KOPT-K1 (cell line): Measurements from ENCODE around the gene EFL1.
A peak's percentile ranks its signal among the peaks of the same experiment; 100 is the strongest.
"Not testable (repeated sequence)": the region's sequence is repeated elsewhere in the genome, so short reads cannot be mapped to it uniquely, and the experiment has no call there.

Experiments
- H3K27ac ChIP-seq: fragments of 200-600 bp; sonication (generic); 2 replicates; pipeline ENCODE4 v1.5.1; 2016; ENCODE audit warnings: antibody characterized with exemption, mild to moderate bottlenecking, low read depth, low read length; ENCODE audit not compliant: poor library complexity, severe bottlenecking
- H3K36me3 ChIP-seq: fragments of 200-600 bp; sonication (generic); 2 replicates; pipeline ENCODE4 v1.5.1; 2017; ENCODE audit warnings: antibody characterized with exemption, mild to moderate bottlenecking, low read length, moderate library complexity; ENCODE audit not compliant: insufficient read depth
- H3K9me3 ChIP-seq: fragments of 200-600 bp; sonication (generic); 2 replicates; pipeline ENCODE4 v1.5.1; 2017; ENCODE audit warnings: antibody characterized with exemption, low read length, mild to moderate bottlenecking; ENCODE audit not compliant: insufficient read depth, poor library complexity, severe bottlenecking

Gene EFL1

DNA sequence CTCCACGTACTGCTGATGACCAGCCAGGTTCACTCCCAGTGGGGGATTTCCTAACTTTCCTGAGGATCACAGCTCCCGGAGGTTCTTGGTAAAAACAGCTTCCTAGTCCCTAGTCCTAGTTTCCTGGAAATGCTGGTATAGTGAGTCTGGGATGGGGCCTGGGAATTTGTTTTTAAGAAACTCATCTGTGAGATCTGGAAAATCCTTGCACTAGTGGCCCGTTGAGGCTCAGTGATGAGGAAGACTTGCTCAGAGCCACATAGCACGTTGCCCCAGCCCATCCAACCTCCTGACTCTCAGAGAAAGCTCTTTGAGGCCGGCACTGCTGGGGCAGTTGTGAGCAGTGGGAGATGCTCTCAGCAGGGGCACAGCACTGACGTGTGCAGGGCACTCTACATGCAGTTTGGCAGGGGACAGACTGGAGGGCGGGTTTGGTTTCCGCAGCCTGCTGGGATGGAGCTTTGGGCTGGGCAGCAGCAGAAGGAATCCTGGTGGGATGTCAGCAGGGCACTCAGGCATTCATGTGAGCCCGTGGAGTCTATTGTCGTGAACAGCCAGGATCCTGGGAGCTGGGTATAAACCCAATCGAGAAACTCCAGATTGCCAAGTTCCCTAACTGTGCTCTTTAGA lies 31.6 kb upstream of the EFL1 start:
- Histone ChIP-seq H3K27ac (no peak overlapping the region), H3K36me3 (no peaks in the 10 kb centered on the region), H3K9me3 (no peaks in the 10 kb centered on the region)

DNA sequence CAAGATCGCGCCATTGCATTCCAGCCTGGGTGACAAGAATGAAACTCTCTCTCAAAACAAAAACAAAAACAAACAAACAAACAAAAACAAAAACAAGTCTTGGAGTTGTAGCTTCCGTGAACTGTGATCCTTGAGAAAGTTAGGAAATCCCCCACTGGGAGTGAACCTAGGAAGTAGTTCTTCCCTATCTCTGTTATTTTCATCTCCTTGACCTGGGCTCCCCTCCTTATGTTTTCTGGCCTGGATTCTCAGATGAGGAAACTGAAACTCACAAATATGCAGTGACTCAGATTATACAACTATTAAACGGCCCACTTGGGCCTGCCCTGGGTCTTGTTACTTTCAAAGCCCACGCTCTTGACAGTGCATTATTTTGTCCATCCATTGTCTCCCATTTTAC lies 29.7 kb upstream of the EFL1 start:
- H3K27ac ChIP-seq: no peak overlapping the region
- no peaks in the 10 kb centered on the region for H3K9me3 ChIP-seq
- H3K36me3 ChIP-seq: no peaks in the 10 kb centered on the region

DNA sequence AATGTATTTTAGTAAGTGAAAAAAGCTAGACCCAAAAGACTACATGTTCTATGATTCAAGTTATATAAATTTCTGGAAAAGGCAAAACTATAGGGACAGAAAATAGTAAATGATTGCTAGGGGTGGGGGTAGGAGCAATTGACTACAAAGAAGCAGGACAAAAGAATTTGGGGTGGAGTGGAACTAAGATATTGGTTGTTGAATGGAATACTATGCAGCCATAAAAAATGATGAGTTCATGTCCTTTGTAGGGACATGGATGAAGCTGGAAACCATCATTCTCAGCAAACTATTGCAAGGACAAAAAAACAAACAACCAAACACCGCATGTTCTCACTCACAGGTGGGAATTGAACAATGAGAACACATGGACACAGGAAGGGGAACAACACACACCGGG lies 25.7 kb upstream of the EFL1 start:
- not testable (repeated sequence) for H3K9me3 ChIP-seq, H3K36me3 ChIP-seq, H3K27ac ChIP-seq

DNA sequence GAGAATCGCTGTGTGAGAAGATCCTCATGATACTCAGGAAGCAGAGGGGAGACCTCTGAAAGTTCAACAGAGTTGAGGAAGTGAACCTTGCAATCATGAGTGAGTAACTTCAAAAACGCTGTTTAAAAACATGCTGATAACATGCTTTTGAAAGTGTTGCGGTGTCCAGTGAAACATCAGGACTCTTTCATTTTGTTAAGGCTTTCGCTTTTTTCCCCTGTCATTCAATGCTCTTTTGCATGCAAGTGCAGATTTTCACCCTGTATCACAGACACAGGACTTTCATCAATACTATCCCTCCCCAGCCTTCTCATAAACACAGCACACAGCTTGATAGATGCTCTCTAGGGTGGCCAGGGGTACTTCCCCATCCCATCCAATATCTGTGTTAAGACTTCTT lies 23.9 kb upstream of the EFL1 start:
- not testable (repeated sequence) for H3K36me3 ChIP-seq, H3K9me3 ChIP-seq, H3K27ac ChIP-seq

DNA sequence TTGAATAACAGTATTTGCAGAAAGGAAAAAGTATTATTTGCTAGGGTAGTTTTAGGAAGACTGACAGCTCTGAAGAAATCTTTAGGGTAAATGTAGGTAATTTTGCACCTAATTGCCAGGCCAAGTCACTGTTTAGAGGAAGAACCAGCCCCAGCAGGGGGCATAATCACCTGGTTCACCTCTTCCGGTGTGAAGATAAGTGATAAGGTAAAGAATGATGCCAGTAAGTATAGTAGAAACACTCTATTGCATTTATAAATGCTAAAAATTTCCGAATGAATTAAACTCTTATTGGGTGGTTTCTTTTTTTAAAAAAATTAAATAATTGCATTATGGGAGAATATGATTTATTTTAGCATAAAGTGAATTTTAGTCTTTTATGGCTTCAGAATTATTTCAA lies 21.8 kb upstream of the EFL1 start:
- not testable (repeated sequence) for H3K36me3 ChIP-seq, H3K27ac ChIP-seq, H3K9me3 ChIP-seq

DNA sequence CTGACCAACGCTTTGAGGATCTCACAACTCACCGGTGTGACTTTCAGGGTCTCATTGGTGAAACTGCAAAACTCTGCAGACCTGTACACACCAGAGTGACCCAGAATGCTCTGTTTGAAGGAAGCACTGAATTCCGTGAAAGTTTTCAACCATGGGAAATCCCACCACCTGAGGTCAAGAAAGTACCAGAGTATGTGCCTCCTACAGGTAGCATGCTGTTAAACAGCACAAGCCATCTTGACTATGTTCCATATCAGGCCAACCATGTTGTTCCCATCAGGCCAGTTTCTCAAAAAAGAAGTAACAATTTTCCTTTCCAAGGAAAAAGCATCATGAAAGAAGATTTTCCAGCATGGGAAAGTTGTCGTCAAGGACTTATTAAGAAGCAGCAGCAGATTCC lies 19.9 kb upstream of the EFL1 start:
- H3K27ac ChIP-seq, H3K9me3 ChIP-seq, H3K36me3 ChIP-seq: not testable (repeated sequence)

DNA sequence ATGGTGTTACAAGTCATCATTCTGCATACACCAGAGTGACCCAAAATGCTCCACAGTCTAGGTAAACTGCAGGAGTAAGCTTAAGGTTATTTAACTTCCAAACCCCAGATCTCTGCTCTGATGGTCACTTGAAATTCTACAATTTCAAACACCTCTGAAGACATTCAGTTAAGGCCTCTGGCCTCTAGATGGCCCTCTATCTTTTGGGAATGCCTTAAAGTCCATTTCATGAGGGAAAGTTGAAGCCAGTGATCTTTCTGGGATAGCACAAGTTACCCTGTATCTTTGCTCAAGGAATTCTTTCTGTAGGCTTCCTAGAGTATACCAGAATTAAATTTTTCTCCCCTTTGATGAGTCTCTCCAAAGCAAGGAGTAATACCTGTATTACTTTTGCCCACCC lies 18.7 kb upstream of the EFL1 start:
- H3K9me3 ChIP-seq, H3K36me3 ChIP-seq, H3K27ac ChIP-seq: not testable (repeated sequence)

DNA sequence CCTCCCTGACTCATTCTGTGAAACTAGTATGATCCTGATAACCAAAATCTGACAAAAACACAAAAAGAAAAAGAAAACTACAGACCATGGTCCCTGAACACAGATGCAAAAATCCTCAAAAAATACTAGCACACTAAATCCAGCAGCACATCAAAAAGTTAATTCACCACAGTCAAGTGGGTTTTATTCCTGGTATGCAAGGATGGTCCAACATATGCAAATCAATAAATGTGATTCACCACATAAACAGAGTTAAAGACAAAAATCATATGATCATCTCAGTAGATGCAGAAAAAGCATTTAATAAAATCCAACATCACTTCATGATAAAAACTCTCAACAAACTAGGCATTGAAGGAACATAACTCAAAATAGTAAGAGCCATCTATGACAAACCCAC lies 12.9 kb upstream of the EFL1 start:
- H3K27ac ChIP-seq: no peak overlapping the region
- no peaks in the 10 kb centered on the region for H3K36me3 ChIP-seq
- peaks cover 8% of the 10 kb centered on the region for H3K9me3 ChIP-seq

DNA sequence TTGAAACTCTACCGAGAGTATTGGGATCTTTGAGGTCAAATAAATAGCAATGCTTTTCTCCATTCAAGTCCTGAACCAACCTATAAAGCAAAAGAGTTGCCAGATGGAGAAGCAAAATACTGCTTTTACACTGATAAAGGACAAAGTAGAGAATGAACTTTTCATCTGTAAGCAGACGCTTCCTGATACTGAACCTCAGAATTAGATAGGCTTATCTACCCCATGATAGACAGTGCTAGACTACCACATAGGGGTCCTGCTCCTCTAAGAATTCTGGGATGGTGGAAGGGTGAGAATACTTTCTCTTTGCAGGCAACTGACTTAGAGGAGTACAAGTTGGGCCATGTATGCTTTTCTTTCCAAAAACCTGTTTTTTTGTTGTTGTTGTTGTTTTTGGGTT lies 9.6 kb upstream of the EFL1 start:
- H3K27ac ChIP-seq: no peak overlapping the region
- H3K36me3 ChIP-seq: no peaks in the 10 kb centered on the region

DNA sequence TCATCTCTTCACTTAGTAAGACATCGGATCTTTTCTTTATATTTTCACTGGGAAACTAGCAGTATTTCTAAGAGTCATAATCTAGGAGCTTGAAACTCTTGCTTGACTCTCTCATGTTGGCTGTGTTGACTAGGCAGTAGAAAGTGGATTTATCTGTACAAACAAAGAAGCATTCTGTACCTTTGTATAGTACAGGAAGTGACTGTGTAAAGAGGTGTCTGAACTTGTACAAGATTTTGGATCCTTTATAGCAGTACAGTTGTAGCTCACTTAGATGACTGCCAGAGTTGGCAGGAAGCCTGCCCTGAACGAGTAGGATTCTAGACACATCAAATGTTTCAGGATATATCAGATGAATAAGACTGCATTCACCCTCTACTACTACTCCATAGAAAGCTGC lies 5.9 kb upstream of the EFL1 start:
- H3K36me3 ChIP-seq, H3K27ac ChIP-seq, H3K9me3 ChIP-seq: not testable (repeated sequence)

More for the DNA sequence above, 9.6 kb upstream of the EFL1 start:
- peaks cover 8% of the 10 kb centered on the region for H3K9me3 ChIP-seq

DNA sequence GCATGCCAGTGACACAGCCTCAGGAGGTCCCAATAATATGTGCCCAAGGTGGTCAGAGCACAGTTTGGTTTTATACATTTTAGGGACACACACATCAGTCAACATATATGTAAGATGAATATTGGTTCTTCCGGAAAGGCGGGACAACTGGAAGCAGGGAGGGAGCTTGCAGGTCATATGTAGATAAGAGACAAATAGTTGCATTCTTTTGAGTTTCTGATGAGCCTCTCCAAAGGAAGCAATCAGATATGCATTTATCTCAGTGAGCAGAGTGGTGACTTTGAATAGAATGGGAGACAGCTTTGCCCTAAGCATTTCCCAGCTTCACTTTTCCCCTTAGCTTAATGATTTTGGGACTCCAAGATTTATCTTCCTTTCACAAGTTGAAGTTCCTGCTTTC lies 4.6 kb upstream of the EFL1 start:
- not testable (repeated sequence) for H3K27ac ChIP-seq, H3K9me3 ChIP-seq

DNA sequence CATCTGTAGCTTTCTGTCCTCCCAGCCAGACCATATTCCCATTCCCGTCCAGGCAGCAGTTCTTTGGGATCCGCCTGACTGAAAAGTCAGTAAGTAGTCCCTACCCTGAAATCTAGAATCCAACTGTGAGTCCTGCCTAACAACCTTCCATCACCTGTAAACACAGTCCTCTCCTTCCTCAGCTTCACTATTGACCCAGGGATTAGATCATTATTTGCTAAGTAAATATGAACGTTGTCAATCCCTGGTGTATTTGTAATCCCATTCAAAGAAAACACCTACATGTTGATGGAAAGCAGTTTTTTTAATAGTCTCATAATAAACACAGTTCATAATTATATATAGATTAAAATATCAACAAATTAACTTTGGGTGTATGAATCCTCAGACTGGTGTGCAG lies 816 bp upstream of the EFL1 start:
- Histone ChIP-seq H3K36me3 (peaks cover 26% of the 10 kb centered on the region), H3K9me3 (no peaks in the 10 kb centered on the region), H3K27ac (no peak overlapping the region)

More for the DNA sequence above, 4.6 kb upstream of the EFL1 start:
- not testable (repeated sequence) for H3K36me3 ChIP-seq

DNA sequence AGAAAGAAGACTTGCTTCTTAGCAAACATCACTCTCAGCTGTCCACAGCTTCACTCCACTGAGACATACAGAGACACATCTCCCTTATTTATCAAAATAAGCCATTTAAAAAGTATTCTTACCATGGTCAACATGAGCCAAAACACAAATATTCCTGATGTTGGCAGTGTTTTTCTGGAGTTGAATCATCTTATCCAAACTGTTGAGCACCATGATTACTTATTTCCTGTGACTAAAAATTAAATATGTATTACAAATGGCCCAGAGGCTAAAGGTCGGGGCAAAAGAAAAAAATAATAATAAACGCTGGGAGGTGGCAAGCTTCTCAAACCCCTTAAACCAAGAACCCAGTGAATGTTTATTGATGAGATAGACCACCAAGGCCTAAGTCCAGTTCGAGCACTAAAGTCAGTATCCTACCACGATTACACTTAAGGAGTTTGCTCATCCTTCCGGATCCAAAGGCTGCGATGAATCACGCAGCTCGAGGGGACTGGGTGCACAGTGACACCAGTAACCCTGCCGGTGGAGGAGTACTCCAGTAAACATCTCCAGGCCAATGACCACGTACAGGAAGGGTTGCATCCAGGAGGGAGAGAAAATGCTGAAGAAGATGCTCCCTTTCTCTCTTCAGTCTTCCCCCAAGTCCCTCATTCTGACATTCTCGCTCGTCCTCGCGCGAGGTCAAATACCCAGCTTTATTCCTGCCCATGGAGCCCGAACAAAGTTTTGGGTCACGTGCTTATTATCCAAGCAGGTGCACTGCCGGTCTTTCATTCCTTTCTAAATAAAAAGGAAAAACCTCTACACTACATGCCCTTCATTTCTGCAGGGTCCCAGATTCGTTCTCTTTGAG lies 740 bp downstream of the EFL1 start:
- H3K9me3 ChIP-seq: not testable (repeated sequence)
- peak overlapping the region; percentile 60 for H3K27ac ChIP-seq
- peaks cover 42% of the 10 kb centered on the region for H3K36me3 ChIP-seq

DNA sequence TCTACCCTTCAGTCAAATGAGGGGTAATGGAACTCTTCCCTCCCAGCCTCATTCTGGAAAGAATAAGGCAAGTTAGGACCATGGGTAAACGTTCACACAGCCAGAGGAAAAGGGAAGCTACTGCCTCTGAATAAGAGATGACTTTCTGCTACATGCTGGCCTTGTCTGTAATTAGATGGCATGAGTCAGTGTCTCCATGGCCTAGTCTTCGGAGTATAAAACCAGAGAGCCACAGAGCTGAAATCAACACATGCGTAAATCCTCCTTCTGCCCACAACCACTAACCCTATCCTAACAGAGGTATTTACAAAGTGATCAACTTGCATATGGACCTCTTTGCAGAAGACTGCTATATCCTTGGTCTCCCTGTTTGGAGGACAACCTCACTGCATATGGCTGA lies 14.3 kb downstream of the EFL1 start:
- not testable (repeated sequence) for H3K27ac ChIP-seq, H3K9me3 ChIP-seq
- H3K36me3 ChIP-seq: peaks cover 46% of the 10 kb centered on the region

DNA sequence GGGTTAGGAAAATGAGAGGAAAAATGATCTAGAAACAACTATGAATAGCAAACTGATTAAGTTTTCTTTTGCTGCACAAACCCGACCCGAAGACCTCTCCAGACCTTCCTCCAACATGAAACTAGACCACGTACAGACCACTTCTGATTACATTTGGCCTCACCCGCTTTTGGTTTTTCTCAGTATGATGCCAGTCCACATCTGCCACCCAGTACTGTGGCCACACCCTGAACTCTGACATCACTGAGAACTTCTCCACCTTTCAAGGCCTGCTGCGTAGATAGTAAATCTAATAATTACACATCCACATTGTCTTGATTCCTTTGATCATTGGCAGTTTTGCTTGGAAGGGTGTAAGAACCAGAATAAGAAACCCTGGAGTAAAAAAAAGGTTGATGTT lies 16.6 kb downstream of the EFL1 start:
- not testable (repeated sequence) for H3K27ac ChIP-seq, H3K9me3 ChIP-seq
- H3K36me3 ChIP-seq: peaks cover 38% of the 10 kb centered on the region

DNA sequence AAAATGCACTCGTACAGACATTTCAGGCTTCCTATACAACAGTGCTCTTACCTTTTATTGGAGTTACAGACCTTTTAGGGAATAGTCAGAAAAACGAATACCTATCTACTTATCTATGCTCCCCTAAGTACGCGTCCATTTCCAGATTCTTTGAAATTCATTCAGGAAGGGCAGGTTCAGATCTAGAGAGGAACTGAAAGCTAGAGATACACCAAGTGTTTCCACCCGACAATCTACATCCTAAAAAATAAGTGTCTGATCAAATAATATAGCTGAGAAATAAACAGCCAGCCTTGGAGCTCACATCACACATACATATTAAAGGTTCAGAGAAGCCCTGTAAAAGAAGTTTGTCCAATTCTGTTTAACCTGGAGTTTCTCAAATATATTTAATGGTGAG lies 18.9 kb downstream of the EFL1 start:
- peaks cover 56% of the 10 kb centered on the region for H3K36me3 ChIP-seq
- H3K9me3 ChIP-seq, H3K27ac ChIP-seq: not testable (repeated sequence)
